SK-N-MC (cell line): ENCODE results near the gene PRPS2.

Source experiments
- EZH2 ChIP-seq: fragments of 200-600 bp; sonication (generic); IDR thresholded peaks from one replicate; pipeline ENCODE4 v1.6.1; 2017; ENCODE audit warnings: antibody characterized with exemption
- FOXP2 ChIP-seq: optimal IDR thresholded peaks from 2 replicates; pipeline ENCODE3; 2011; ENCODE audit warnings: mild to moderate bottlenecking, moderate library complexity; ENCODE audit not compliant: insufficient read depth; ENCODE audit errors: extremely low read length, control extremely low read depth
- POLR2AphosphoS5 ChIP-seq: IDR thresholded peaks from 2 replicates; pipeline ENCODE4 v1.6.1; 2012; ENCODE audit warnings: mild to moderate bottlenecking, low read depth, low read length, borderline replicate concordance

GRCh38 chrX:12771445-12772069 is 19.7 kb upstream of the PRPS2 start:
- TF ChIP-seq EZH2: no peak
- TF ChIP-seq POLR2AphosphoS5: no peak
- TF ChIP-seq FOXP2: no peak
